ENCODE data around the gene CAPN5. TPM values are rescaled to one million over a fixed set of nuclear protein-coding genes. Genes with fewer than 3 reads are reported as not detected.

The CAPN5 gene
- total and polyA plus RNA-seq, 2 experiments from 2014 or later, result 18.3 to 22.4 TPM

- no peak for TF ChIP-seq EZH2 (IDR thresholded peaks at IDR 0.05; ENCODE audit: insufficient read depth, poor library complexity, severe bottlenecking)
- no peak for TF ChIP-seq EZH2phosphoT487 (IDR thresholded peaks at IDR 0.05; ENCODE audit: insufficient read depth, low read depth)
- Histone ChIP-seq H3K27me3 (replicated peaks; ENCODE audit: insufficient read depth) (no peaks in the 10 kb centered on the region), H3K79me2 (ENCODE audit: insufficient read depth) (no peaks in the 10 kb centered on the region), H3K27ac (no peak overlapping the region), H2AFZ (no peak overlapping the region), H3K36me3 (ENCODE audit: low read depth) (no peaks in the 10 kb centered on the region), H4K20me1 (ENCODE audit: insufficient read depth) (no peaks in the 10 kb centered on the region), H3K9me3 (ENCODE audit: low read depth) (no peaks in the 10 kb centered on the region), H3K4me3 (no peak overlapping the region), H3F3A (ENCODE audit: insufficient read depth) (peaks cover 17% of the 10 kb centered on the region), H3K4me1 (ENCODE audit: insufficient read depth) (peaks cover 33% of the 10 kb centered on the region), H3K9me2 (ENCODE audit: insufficient read depth) (no peaks in the 10 kb centered on the region), H3K4me2 (ENCODE audit: unreplicated experiment) (no peak overlapping the region), H3K9ac (no peak overlapping the region)
- 89 to 92% methylated on average over 20 of the region's 20 CpGs for WGBS, 2 experiments (ENCODE audit: low coverage in 1 of 2, low lambda C conversion rate in 2 of 2, missing lambda C conversion rate in 2 of 2)
- DNase-seq, result no peak
- in situ Hi-C loops (cut with MboI), result no loop called here
These were observed 46.0 kb downstream of the CAPN5 start for GRCh38 chr11:77112641-77113381.

GRCh38 chr11:77113382-77114088 lies 46.8 kb downstream of the CAPN5 start:
- Histone ChIP-seq H3K4me3 (no peak overlapping the region), H3K27me3 (replicated peaks; ENCODE audit: insufficient read depth) (no peaks in the 10 kb centered on the region), H3K4me2 (ENCODE audit: unreplicated experiment) (no peak overlapping the region), H3K9ac (no peak overlapping the region), H4K20me1 (ENCODE audit: insufficient read depth) (no peaks in the 10 kb centered on the region), H3F3A (ENCODE audit: insufficient read depth) (peaks cover 14% of the 10 kb centered on the region), H3K4me1 (ENCODE audit: insufficient read depth) (peaks cover 26% of the 10 kb centered on the region), H3K27ac (no peak overlapping the region), H2AFZ (no peak overlapping the region), H3K79me2 (ENCODE audit: insufficient read depth) (no peaks in the 10 kb centered on the region), H3K9me2 (ENCODE audit: insufficient read depth) (no peaks in the 10 kb centered on the region), H3K9me3 (ENCODE audit: low read depth) (no peaks in the 10 kb centered on the region), H3K36me3 (ENCODE audit: low read depth) (no peaks in the 10 kb centered on the region)
- in situ Hi-C loops (cut with MboI), result no loop called here
- TF ChIP-seq EZH2phosphoT487 (IDR thresholded peaks at IDR 0.05; ENCODE audit: insufficient read depth, low read depth) (no peak), EZH2 (IDR thresholded peaks at IDR 0.05; ENCODE audit: insufficient read depth, poor library complexity, severe bottlenecking) (no peak)
- peak; percentile 62 for DNase-seq
- WGBS, 2 experiments (ENCODE audit: low coverage in 1 of 2, low lambda C conversion rate in 2 of 2, missing lambda C conversion rate in 2 of 2), result 72 to 75% methylated on average over 8 of the region's 8 CpGs

GRCh38 chr11:77114089-77114463 lies 47.3 kb downstream of the CAPN5 start:
- Histone ChIP-seq H2AFZ (no peak overlapping the region), H3K27ac (no peak overlapping the region), H3K79me2 (ENCODE audit: insufficient read depth) (no peaks in the 10 kb centered on the region), H3K9me2 (ENCODE audit: insufficient read depth) (no peaks in the 10 kb centered on the region), H3K4me2 (ENCODE audit: unreplicated experiment) (no peak overlapping the region), H4K20me1 (ENCODE audit: insufficient read depth) (no peaks in the 10 kb centered on the region), H3K4me3 (no peak overlapping the region), H3K9ac (no peak overlapping the region), H3K36me3 (ENCODE audit: low read depth) (no peaks in the 10 kb centered on the region), H3K27me3 (replicated peaks; ENCODE audit: insufficient read depth) (no peaks in the 10 kb centered on the region), H3K9me3 (ENCODE audit: low read depth) (no peaks in the 10 kb centered on the region), H3K4me1 (ENCODE audit: insufficient read depth) (peaks cover 20% of the 10 kb centered on the region), H3F3A (ENCODE audit: insufficient read depth) (peaks cover 8% of the 10 kb centered on the region)
- WGBS, 2 experiments (ENCODE audit: low coverage in 1 of 2, low lambda C conversion rate in 2 of 2, missing lambda C conversion rate in 2 of 2), result 94 to 98% methylated on average over 9 to 13 of the region's 13 CpGs
- no peak for DNase-seq
- TF ChIP-seq EZH2 (IDR thresholded peaks at IDR 0.05; ENCODE audit: insufficient read depth, poor library complexity, severe bottlenecking) (no peak), EZH2phosphoT487 (IDR thresholded peaks at IDR 0.05; ENCODE audit: insufficient read depth, low read depth) (no peak)
- in situ Hi-C loops (cut with MboI), result no loop called here

GRCh38 chr11:77115181-77115611 lies 48.4 kb downstream of the CAPN5 start:
- no peak overlapping the region for H3K27ac ChIP-seq
- H3K9me3 ChIP-seq (ENCODE audit: low read depth), result no peaks in the 10 kb centered on the region
- no peak overlapping the region for H2AFZ ChIP-seq
- no peak overlapping the region for H3K4me3 ChIP-seq
- no peaks in the 10 kb centered on the region for H3F3A ChIP-seq (ENCODE audit: insufficient read depth)
- WGBS, 2 experiments (ENCODE audit: low coverage in 1 of 2, low lambda C conversion rate in 2 of 2, missing lambda C conversion rate in 2 of 2), result 93 to 95% methylated on average over 16 of the region's 16 CpGs
- H3K36me3 ChIP-seq (ENCODE audit: low read depth), result no peaks in the 10 kb centered on the region
- no peak overlapping the region for H3K9ac ChIP-seq
- no peak overlapping the region for H3K4me2 ChIP-seq (ENCODE audit: unreplicated experiment)
- DNase-seq, result no peak
- H3K9me2 ChIP-seq (ENCODE audit: insufficient read depth), result no peaks in the 10 kb centered on the region
- TF ChIP-seq EZH2phosphoT487 (IDR thresholded peaks at IDR 0.05; ENCODE audit: insufficient read depth, low read depth), result no peak
- TF ChIP-seq EZH2 (IDR thresholded peaks at IDR 0.05; ENCODE audit: insufficient read depth, poor library complexity, severe bottlenecking), result no peak
- in situ Hi-C loops (cut with MboI), result no loop called here
- H3K4me1 ChIP-seq (ENCODE audit: insufficient read depth), result peaks cover 9% of the 10 kb centered on the region
- H3K79me2 ChIP-seq (ENCODE audit: insufficient read depth), result no peaks in the 10 kb centered on the region
- H3K27me3 ChIP-seq (replicated peaks; ENCODE audit: insufficient read depth), result no peaks in the 10 kb centered on the region
- no peaks in the 10 kb centered on the region for H4K20me1 ChIP-seq (ENCODE audit: insufficient read depth)
